ENCODE data around the gene ARHGAP36.

Gene ARHGAP36, protein sequence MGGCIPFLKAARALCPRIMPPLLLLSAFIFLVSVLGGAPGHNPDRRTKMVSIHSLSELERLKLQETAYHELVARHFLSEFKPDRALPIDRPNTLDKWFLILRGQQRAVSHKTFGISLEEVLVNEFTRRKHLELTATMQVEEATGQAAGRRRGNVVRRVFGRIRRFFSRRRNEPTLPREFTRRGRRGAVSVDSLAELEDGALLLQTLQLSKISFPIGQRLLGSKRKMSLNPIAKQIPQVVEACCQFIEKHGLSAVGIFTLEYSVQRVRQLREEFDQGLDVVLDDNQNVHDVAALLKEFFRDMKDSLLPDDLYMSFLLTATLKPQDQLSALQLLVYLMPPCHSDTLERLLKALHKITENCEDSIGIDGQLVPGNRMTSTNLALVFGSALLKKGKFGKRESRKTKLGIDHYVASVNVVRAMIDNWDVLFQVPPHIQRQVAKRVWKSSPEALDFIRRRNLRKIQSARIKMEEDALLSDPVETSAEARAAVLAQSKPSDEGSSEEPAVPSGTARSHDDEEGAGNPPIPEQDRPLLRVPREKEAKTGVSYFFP

DNA sequence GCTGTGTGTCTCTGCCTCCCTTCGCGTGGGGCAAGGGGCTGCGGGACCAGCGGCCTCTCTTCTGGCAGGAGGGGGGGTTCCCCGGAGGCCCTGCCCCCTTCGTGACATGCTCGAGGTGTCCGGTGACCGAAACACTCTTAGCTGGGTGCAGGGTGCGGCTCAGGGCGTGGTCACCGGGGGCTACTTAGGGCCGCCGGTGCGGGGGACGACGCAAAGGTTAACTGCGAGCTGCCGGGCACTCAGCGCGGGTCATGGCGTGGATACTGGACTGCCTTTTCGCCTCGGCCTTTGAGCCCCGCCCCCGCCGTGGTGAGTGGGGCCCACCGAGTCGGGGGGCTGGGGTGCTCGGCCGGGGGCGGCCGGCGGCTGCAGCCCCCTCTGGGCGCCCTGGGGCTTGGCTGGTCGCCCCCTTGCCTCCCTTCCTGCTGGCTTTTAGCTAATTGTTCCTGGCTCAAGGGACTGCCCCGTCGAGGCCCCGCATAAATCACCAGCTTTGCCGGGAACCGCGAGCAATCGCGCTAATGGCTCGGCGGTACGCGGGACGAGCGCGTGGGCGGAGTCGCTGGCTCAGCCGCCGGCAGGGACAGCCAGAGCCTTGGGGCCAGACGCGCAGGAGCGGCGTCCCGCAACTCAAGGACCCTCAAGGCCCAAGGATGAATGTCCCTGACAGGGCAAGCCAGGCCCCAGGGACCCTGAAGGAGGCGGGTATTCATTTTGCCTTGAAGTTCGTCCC is at the start of gene ARHGAP36:
Gene ARHGAP36, plus strand, starts transcription at position 211 of the 733 bp plus-strand sequence. CDS start 23,320 bp downstream, outside the sequence.
- no peak for DNase-seq (ENCODE audit: low read depth)

DNA sequence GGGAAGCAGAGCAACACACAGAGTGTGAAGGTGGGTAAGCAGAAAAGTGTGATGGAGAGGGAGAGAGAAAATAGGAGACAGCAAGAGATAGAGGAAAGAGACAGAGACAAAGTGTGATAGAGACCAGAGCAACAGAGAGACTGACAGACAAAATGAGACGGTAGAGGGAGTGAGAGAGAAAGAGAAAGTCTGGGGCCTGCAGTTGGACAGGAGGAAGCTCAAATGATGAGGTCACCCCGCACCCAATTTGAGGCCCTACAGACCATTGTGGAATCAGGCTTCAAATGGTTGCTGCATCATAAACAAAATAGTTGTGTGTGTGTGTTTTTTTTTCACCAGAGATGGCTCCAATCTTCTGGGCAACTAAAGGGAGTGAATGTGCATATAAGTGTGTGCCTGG is 48.0 kb upstream of the ARHGAP36 start:
- DNase-seq (ENCODE audit: low read depth), result no peak

DNA sequence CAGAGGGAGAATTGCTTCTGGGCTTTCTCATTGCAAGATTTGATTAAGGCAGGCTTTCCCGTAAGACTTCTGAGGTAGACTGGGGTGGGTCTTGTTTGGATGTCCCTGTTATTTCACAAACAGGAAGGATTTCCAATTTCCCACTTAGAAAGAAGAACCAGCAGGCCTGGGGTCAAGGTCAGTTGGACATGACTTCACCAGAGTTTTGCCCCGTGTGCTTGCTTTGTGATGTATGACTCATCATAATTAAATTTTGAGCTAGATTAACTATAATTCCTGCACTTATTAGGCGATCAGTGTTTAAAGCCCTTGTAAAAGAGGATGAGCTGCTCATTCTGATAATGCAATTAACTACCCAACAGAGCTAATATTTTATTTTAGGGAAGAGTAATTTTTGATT is 32.8 kb upstream of the ARHGAP36 start:
- DNase-seq (ENCODE audit: low read depth), result no peak

DNA sequence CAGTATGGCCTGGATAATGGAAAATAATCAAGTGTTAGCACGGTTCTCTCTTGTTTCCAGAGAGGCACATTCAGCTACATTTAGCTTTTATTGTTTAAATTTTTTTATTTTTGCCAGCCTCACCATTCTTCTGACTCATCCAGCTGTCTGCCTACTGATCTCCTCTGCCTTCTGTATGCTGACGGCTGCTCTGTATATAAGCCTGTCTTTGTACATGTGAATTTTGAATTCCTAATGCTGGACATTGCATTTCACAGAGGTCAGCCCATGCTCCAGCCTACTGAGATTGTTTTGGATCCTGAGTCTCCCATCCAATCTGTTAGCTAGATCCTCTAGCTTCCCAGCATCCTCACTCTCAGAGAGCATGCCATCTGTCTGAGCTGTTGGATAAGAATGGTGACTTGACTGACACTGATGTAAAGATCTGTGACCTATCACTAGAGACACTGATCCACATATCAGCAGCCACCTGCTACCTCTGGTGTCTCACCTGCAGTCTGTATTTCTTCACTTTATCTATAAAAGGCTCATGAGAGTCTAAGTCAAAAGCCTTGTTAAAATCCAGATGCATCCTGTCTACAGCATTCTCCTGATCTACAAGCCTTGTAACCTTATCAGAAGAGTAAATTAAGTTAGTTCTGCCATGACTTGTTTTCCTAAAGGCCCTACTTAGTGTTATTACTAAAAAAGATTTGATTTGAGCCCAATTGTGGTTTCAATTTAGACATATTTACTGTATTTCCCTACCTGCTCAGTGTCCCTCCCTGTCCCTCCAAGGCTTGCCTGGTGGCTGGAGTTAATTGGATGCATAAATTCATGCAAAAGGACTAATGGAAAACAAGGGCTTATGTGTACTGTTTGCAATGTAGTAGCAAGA is 25.6 kb upstream of the ARHGAP36 start:
- no peak for DNase-seq (ENCODE audit: low read depth)

DNA sequence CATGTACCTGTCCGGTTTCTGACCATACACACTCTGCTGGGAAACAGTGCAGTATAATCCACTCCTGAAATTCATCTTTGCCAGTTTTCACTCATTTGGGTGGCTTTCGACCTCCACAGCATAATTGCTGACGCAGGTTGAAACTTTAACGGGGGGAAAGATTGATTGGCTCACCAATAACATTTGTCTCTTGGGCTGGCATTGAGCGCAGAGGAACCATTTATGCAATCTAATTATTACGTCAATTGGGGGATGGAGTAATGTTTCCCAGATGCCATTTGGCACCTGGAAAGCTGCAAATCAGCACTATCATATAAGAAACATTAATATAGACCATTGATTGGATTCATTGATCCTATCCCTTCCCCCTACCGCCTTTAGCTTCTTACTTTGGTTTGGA is 24.1 kb upstream of the ARHGAP36 start:
- DNase-seq (ENCODE audit: low read depth), result no peak

DNA sequence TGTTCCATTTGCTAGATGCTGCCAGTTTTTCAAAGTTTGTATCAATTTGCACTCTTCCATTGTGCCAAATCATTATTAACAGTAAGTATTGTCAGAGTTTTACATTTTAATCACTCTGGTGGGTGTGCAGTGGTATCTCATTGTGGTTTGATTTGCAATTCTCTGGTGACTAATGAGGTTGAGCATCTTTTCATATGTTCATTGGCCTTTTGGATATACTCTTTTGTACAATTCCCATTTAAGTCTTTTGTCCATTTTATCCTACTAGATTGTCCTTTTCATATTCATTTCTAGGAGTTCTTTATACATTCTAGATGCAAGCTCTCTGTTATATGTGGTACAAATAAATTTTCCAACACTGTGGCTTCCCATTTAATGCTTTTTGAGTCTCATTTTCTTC is 17.4 kb upstream of the ARHGAP36 start:
- no peak for DNase-seq (ENCODE audit: low read depth)

DNA sequence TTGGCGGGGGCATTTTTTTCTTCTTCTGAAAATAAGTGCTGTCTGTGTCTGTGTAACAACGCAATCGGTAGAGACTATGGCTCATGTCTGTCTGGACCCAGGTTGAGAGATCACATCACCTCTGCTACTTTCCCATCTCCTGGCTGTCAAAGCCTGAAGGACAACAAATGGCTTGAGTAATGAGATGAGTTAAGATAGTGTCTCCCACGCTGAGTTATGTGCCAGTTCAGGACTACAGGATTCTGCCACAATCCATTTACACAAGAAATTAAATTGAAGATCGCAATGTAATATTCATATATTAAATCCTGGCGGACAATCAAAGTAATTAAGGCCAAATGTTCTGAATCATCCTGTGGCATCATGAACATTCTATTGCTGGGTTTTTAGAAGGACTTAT is 16.5 kb upstream of the ARHGAP36 start:
- no peak for DNase-seq (ENCODE audit: low read depth)

DNA sequence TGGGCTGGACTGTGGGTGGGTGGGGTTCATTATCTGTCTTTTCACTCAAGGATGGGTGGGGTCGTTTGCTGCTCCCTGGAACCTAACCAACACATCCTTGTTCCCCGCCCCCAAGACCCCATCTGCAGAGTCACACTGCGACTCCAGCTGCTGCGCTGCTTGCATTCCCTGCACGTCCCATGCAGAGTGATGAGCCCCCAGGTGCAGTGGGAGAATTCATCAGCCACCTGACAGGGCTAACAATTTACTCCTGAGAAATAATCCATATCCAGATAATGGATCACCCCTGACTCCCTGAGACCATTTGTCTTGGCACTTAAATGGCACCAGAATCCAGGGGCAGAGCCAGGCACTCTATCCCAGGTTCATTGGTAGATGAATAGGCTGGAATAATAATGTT is 12.4 kb upstream of the ARHGAP36 start:
- no peak for DNase-seq (ENCODE audit: low read depth)

DNA sequence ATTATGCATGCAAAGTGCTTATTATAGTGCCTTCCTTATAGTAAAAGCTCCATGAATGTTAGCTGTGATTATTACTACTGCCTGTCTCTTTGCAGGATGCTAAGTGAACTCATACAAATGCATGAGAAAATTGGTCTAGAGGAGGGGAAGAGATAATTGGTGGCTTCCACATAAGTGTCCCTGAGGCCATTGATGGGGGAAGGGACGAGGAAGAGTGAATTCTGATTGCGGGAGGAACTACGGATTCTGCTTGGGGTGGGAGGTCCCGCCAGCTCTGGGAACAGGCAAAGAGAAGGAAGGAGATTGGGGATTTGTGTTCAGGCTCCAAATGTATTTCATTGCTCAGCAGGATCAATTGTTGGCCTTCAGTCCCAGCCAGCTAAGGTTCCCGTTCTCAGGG is 11.6 kb upstream of the ARHGAP36 start:
- no peak for DNase-seq (ENCODE audit: low read depth)

DNA sequence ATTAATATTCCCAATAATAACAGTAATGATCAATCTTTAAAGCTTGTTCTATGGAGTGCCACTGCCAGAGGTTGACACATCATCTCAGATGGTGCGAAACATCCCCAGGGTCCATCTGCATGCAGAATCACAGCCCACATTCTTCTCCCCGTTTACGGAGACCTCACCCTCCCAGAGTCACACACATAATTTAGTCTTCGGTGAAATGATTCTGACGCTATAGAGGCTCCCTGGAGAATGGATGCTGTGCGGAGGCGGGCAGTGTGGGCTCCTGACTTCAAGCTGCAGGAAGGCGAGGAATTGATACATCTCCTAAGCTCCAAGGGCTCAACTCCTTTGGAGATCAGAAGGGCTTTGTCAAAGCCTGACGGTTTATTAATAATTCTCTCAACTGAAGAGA is 11.0 kb upstream of the ARHGAP36 start:
- DNase-seq (ENCODE audit: low read depth), result no peak

DNA sequence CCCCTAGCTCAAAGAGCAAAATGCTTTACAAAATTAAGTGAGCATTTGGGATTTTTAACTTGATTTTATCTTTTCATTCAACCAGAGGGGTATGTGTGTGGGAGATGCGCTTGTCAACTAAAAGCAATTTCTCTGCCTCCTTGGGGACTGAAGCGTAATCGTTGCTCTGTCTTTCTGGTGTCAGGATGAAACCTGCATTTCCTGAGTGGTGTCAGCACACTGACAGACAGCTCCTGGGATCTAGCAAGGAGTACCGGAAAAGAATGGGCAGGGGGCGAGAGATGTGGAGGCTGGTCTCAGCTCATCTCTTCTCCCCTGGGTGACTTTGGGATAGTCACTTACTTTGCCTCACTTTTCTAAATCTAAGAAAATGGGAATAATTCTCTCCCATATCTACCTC is 5.1 kb upstream of the ARHGAP36 start:
- DNase-seq (ENCODE audit: low read depth), result no peak

DNA sequence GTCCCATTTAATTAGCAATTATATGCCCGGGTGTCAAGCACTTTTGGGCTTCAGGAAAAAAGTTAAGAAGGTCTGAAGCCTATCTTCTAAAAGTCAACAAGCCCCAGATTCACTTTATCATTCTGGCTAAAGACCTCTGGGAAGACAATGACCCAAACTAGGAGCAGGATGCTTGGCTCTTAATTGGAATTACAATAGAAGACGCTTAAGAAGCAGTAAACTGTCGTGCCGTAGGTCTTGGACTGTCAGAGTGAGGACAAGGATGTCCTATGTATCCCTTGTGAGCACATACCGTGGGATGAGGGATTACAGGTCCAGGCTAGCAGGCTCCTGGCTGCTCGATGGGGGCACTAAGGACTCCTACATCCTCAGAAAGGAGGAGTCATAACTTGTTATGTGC is 3.2 kb upstream of the ARHGAP36 start:
- DNase-seq (ENCODE audit: low read depth), result no peak

DNA sequence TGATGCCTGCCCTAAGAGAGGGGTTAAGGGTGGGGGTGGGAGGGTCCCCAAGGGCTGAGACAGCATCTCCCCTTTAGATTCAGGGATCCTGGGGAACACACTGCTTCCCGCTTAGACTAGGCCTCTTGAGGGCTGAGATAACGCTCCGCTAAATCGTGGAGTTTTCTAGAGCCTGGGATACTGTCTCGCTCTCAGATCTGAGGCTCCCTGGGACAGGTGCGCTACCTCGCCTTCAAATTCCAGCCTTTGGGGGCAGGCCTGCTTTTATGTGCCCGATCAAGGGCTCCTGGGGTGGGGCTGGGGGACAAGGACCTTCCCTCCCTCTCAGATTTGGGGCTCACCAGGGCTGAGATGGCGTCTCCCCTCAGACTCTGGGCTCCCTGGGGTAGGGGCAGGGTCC is 440 bp upstream of the ARHGAP36 start:
- DNase-seq (ENCODE audit: low read depth), result no peak

DNA sequence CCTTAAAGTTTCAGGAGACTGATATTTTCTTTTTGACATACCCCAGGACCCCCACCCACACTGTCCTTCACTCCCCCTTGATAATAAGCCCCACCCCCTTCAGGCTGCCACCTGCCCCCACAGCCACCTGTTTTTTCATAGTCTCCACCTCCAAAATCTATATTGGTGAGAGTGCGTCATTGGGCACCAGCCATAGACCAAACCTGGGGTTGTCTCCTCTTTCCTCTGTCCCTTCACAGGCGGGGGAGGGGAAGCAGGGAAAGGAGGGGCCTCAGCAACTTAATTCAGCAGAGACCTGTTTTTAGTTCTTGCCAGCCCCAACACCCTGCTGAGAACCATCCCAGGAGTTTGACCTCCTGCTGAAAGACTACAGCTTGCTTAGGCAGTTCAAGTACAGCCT is 1.1 kb downstream of the ARHGAP36 start:
- no peak for DNase-seq (ENCODE audit: low read depth)

DNA sequence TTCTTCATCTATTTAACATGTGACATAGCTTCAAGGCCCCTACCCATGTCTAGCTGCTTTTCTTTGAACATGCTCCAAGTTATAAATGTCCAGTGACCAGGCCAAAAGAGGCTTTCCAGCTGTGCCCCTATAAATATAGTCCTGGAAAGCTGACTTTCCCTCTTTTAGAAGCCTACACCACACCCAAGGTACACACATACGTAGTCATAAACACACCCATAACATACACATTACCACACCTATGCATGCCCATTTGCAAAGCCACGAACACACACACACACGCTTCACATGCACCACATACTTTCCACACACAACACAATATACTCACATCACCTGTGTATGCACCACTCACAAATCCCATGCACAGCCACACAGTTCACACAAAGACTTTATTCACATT is 2.0 kb downstream of the ARHGAP36 start:
- no peak for DNase-seq (ENCODE audit: low read depth)

DNA sequence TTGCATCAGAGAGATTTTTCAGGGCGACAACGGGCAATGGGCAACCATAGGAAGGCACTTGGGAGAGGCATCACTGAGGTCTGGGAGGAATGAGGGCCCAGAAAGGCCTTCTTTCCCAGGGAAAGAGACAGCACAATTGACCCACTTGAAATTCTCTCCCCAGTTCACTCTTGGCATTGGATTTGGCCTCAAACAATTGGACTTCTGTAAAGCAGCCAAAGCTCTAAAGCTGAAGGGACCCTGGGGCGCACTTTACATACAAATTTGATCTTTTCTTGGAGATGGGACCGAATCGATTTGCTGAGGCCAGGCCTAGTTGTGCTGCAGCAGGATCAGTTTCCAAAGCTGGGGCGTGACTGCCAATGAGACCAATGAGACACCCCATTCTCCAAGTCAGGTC is 3.2 kb downstream of the ARHGAP36 start:
- no peak for DNase-seq (ENCODE audit: low read depth)

DNA sequence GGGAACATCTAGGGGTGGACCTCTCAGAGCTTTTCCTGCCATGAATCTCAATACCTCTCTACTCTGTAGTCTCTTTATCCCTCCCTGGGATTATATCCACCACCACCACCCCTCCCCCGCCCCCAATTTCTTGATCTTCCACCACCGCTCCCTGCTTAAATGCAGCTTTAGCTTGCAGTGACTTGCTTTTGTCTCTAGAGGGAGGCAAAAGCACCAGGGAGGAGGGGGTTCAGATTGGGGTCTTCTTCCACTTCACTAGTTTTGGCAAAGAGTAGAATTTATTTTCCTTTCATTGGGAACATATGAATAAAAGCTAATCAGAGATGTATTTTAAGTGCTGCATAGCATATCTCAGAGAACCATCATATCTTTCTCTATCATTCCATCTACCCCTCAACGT is 5.5 kb downstream of the ARHGAP36 start:
- no peak for DNase-seq (ENCODE audit: low read depth)

DNA sequence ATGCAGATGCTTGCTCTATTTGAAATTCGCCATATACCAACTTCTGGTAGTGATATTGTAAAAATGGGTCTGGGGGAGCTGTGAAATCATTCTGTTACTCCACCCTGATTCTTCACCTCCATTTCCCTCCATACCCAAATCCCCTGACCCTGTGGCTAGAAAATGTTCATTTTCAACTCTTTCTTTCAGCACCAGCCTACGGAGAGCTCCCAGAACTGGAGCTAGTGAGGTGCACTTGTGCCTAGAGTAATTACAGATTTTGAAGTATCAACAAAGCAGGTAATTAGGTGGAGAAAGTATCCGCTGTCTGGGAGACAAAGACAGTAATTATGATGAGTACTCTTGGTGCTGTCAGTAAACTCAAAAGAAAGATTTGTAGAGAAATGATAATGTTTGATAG is 8.1 kb downstream of the ARHGAP36 start:
- no peak for DNase-seq (ENCODE audit: low read depth)

DNA sequence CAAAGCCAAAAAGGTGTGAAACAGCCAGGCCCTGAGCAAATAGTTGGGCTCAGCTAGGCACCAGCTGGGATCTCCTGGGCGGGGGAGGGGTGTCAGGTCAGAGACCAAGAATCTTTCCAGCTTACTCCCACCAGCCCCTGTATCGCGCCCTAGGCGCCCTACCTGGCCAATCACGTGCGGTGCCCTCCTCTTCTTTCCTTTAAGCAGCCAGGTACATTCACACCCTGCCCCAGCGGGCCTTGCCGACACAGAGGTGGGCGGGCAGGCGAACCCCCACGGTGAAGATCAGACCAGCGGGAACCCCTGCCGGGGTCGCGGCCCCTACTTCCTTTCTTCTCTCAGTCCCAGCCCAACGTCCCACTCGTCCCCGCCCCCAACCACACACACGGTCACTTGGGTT is 9.1 kb downstream of the ARHGAP36 start:
- no peak for DNase-seq (ENCODE audit: low read depth)

DNA sequence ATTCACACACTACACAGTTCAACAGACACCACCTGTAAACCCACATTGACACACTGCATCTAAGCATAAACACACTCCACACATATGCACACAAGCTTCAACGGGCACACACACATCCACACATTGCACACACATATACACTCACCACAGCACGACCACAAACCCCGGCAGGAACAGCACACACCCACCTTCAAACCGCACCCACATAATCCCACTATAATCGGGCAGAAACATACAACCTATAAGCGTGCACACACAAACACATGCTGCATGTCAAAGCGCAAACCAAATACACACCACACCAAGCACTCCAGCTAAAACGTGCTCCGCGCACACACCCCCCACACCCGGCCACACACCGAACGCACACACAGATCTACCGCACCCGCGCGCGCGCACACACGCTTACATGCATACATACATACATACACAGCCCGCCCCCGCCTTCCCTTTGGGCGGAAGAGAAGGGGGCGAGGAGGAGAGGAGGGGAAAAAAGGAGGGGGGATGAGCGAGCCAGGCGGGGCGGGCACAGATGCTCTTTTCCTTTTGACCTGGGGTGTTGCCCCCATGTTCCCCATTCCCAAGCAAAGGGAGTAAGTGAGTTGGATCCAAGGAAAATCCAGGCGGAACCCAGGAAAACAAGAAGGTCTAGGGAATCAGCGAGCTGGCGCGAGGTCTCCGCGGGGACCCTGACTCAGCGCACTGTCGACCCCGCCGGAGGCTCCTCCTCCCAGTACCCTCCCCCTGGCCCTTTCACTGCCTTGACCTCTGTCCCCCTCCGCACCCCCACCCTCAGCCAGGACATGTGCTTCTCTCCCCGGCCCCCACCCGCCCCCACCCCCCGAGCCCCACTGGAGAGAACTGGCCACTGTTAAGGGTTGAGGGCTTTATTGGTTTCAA is 9.9 kb downstream of the ARHGAP36 start:
- no peak for DNase-seq (ENCODE audit: low read depth)

Data from stimulated activated CD8-positive, alpha-beta memory T cell treated with anti-CD3 and anti-CD28 coated beads, Interleukin-12 subunit alpha, Interleukin-12 subunit beta, amount 100 ng/mL, for 4 hours (primary cell).